ENCODE data around the gene OR4D1. TPM values are rescaled to one million over a fixed set of nuclear protein-coding genes. Genes with fewer than 3 reads are reported as not detected.
"Not testable (repeated sequence)": the region's sequence is repeated elsewhere in the genome, so short reads cannot be mapped to it uniquely, and the experiment has no call there.

OR4D1 gene
- total RNA-seq, 1 donor = not detected

GRCh38 chr17:58120195-58120822, 27.9 kb upstream of the OR4D1 start:
- no peaks in the 10 kb centered on the region for H4K20me1 ChIP-seq (ENCODE audit: insufficient read depth, low read length)
- no peak overlapping the region for H2AFZ ChIP-seq (ENCODE audit: low read length)
- H3K9me3 ChIP-seq (ENCODE audit: low read depth, low read length) = no peaks in the 10 kb centered on the region
- DNase-seq (ENCODE audit: insufficient read length, low spot score, missing footprints) = no peak
- no peak for TF ChIP-seq CTCF (IDR thresholded peaks at IDR 0.05; ENCODE audit: extremely low read depth, low read depth, low read length)
- no peaks in the 10 kb centered on the region for H3K79me2 ChIP-seq (ENCODE audit: insufficient read depth, low read length)
- H3K4me3 ChIP-seq (ENCODE audit: insufficient read depth, low read length) = no peak overlapping the region
- no peak overlapping the region for H3K4me2 ChIP-seq (ENCODE audit: insufficient read depth, low read length)
- no peaks in the 10 kb centered on the region for H3K27me3 ChIP-seq (ENCODE audit: insufficient read depth, low read length)
- no peaks in the 10 kb centered on the region for H3K36me3 ChIP-seq (ENCODE audit: insufficient read depth, low read length)
- no peaks in the 10 kb centered on the region for H3K4me1 ChIP-seq (ENCODE audit: insufficient read depth, low read length)
- no peak overlapping the region for H3K27ac ChIP-seq (ENCODE audit: low read depth, low read length)

GRCh38 chr17:58121925-58122324, 26.3 kb upstream of the OR4D1 start:
- Histone ChIP-seq H3K36me3 (ENCODE audit: insufficient read depth, low read length) (no peaks in the 10 kb centered on the region), H3K4me2 (ENCODE audit: insufficient read depth, low read length) (no peak overlapping the region), H3K27me3 (ENCODE audit: insufficient read depth, low read length) (no peaks in the 10 kb centered on the region), H4K20me1 (ENCODE audit: insufficient read depth, low read length) (no peaks in the 10 kb centered on the region), H3K4me1 (ENCODE audit: insufficient read depth, low read length) (no peaks in the 10 kb centered on the region), H3K4me3 (ENCODE audit: insufficient read depth, low read length) (no peak overlapping the region), H3K27ac (ENCODE audit: low read depth, low read length) (no peak overlapping the region), H2AFZ (ENCODE audit: low read length) (no peak overlapping the region), H3K9me3 (ENCODE audit: low read depth, low read length) (no peaks in the 10 kb centered on the region), H3K79me2 (ENCODE audit: insufficient read depth, low read length) (no peaks in the 10 kb centered on the region)
- DNase-seq (ENCODE audit: insufficient read length, low spot score, missing footprints) = peak; percentile 65
- peak; percentile 25 for TF ChIP-seq CTCF (IDR thresholded peaks at IDR 0.05; ENCODE audit: extremely low read depth, low read depth, low read length)

- no peak overlapping the region for H2AFZ ChIP-seq (ENCODE audit: low read length)
- DNase-seq (ENCODE audit: insufficient read length, low spot score, missing footprints) = no peak
- no peaks in the 10 kb centered on the region for H3K36me3 ChIP-seq (ENCODE audit: insufficient read depth, low read length)
- no peaks in the 10 kb centered on the region for H3K27me3 ChIP-seq (ENCODE audit: insufficient read depth, low read length)
- no peak overlapping the region for H3K4me3 ChIP-seq (ENCODE audit: insufficient read depth, low read length)
- H3K9me3 ChIP-seq (ENCODE audit: low read depth, low read length) = no peaks in the 10 kb centered on the region
- H3K27ac ChIP-seq (ENCODE audit: low read depth, low read length) = no peak overlapping the region
- no peaks in the 10 kb centered on the region for H3K4me1 ChIP-seq (ENCODE audit: insufficient read depth, low read length)
- H4K20me1 ChIP-seq (ENCODE audit: insufficient read depth, low read length) = no peaks in the 10 kb centered on the region
- TF ChIP-seq CTCF (IDR thresholded peaks at IDR 0.05; ENCODE audit: extremely low read depth, low read depth, low read length) = no peak
- no peaks in the 10 kb centered on the region for H3K79me2 ChIP-seq (ENCODE audit: insufficient read depth, low read length)
- H3K4me2 ChIP-seq (ENCODE audit: insufficient read depth, low read length) = no peak overlapping the region
Observed at GRCh38 chr17:58127846-58128245, 20.3 kb upstream of the OR4D1 start.

GRCh38 chr17:58132697-58133096, 15.5 kb upstream of the OR4D1 start:
- not testable (repeated sequence) for DNase-seq (ENCODE audit: insufficient read length, low spot score, missing footprints); H3K27ac ChIP-seq (ENCODE audit: low read depth, low read length); H2AFZ ChIP-seq (ENCODE audit: low read length); H4K20me1 ChIP-seq (ENCODE audit: insufficient read depth, low read length); H3K4me3 ChIP-seq (ENCODE audit: insufficient read depth, low read length); H3K27me3 ChIP-seq (ENCODE audit: insufficient read depth, low read length); H3K4me1 ChIP-seq (ENCODE audit: insufficient read depth, low read length); H3K9me3 ChIP-seq (ENCODE audit: low read depth, low read length); H3K79me2 ChIP-seq (ENCODE audit: insufficient read depth, low read length); H3K36me3 ChIP-seq (ENCODE audit: insufficient read depth, low read length); H3K4me2 ChIP-seq (ENCODE audit: insufficient read depth, low read length)

All from osteoblast (primary cell).